ENCODE results near the gene ZNF839.

The ZNF839 gene

GRCh38 chr14:102283631-102284129, 35.9 kb upstream of the ZNF839 start:
- no peak for TF ChIP-seq CTCF (IDR thresholded peaks at IDR 0.05; ENCODE audit: poor library complexity, severe bottlenecking)
- Histone ChIP-seq H3K27me3 (ENCODE audit: insufficient read depth, poor library complexity, severe bottlenecking) (no peaks in the 10 kb centered on the region), H3K9me3 (ENCODE audit: severe bottlenecking) (no peaks in the 10 kb centered on the region), H3K4me3 (ENCODE audit: severe bottlenecking) (no peak overlapping the region), H3K4me1 (ENCODE audit: insufficient read depth, poor library complexity, severe bottlenecking) (peaks cover 43% of the 10 kb centered on the region), H3K36me3 (ENCODE audit: low read depth) (peaks cover 31% of the 10 kb centered on the region), H3K27ac (ENCODE audit: poor library complexity, severe bottlenecking) (peak overlapping the region; percentile 100)
- no peak for ATAC-seq (ENCODE audit: low read depth)
- no peak for DNase-seq (ENCODE audit: low spot score)

- TF ChIP-seq CTCF (IDR thresholded peaks at IDR 0.05; ENCODE audit: poor library complexity, severe bottlenecking) = no peak
- no peak overlapping the region for H3K4me3 ChIP-seq (ENCODE audit: severe bottlenecking)
- no peaks in the 10 kb centered on the region for H3K27me3 ChIP-seq (ENCODE audit: insufficient read depth, poor library complexity, severe bottlenecking)
- peaks cover 28% of the 10 kb centered on the region for H3K36me3 ChIP-seq (ENCODE audit: low read depth)
- peaks cover 31% of the 10 kb centered on the region for H3K4me1 ChIP-seq (ENCODE audit: insufficient read depth, poor library complexity, severe bottlenecking)
- H3K9me3 ChIP-seq (ENCODE audit: severe bottlenecking) = no peaks in the 10 kb centered on the region
- ATAC-seq (ENCODE audit: low read depth) = no peak
- no peak for DNase-seq (ENCODE audit: low spot score)
- H3K27ac ChIP-seq (ENCODE audit: poor library complexity, severe bottlenecking) = no peak overlapping the region
Measured at GRCh38 chr14:102285106-102285505, 34.4 kb upstream of the ZNF839 start.

- Histone ChIP-seq H3K27ac (ENCODE audit: poor library complexity, severe bottlenecking) (no peak overlapping the region), H3K4me1 (ENCODE audit: insufficient read depth, poor library complexity, severe bottlenecking) (peaks cover 11% of the 10 kb centered on the region), H3K36me3 (ENCODE audit: low read depth) (peaks cover 9% of the 10 kb centered on the region; the same call in 1 of the 2 replicates), H3K27me3 (ENCODE audit: insufficient read depth, poor library complexity, severe bottlenecking) (no peaks in the 10 kb centered on the region), H3K4me3 (ENCODE audit: severe bottlenecking) (no peak overlapping the region), H3K9me3 (ENCODE audit: severe bottlenecking) (no peaks in the 10 kb centered on the region)
- DNase-seq (ENCODE audit: low spot score) = no peak
- no peak for TF ChIP-seq CTCF (IDR thresholded peaks at IDR 0.05; ENCODE audit: poor library complexity, severe bottlenecking)
- ATAC-seq (ENCODE audit: low read depth) = no peak
Measured at GRCh38 chr14:102288139-102288538, 31.4 kb upstream of the ZNF839 start.

GRCh38 chr14:102292441-102292840, 27.1 kb upstream of the ZNF839 start:
- peaks cover 17% of the 10 kb centered on the region for H3K4me1 ChIP-seq (ENCODE audit: insufficient read depth, poor library complexity, severe bottlenecking)
- ATAC-seq (ENCODE audit: low read depth) = no peak
- no peak overlapping the region for H3K4me3 ChIP-seq (ENCODE audit: severe bottlenecking)
- no peak for TF ChIP-seq CTCF (IDR thresholded peaks at IDR 0.05; ENCODE audit: poor library complexity, severe bottlenecking)
- H3K9me3 ChIP-seq (ENCODE audit: severe bottlenecking) = no peaks in the 10 kb centered on the region
- peaks cover 11% of the 10 kb centered on the region; the same call in 1 of the 2 replicates for H3K36me3 ChIP-seq (ENCODE audit: low read depth)
- DNase-seq (ENCODE audit: low spot score) = no peak
- no peaks in the 10 kb centered on the region for H3K27me3 ChIP-seq (ENCODE audit: insufficient read depth, poor library complexity, severe bottlenecking)
- H3K27ac ChIP-seq (ENCODE audit: poor library complexity, severe bottlenecking) = no peak overlapping the region

- no peak for DNase-seq (ENCODE audit: low spot score)
- TF ChIP-seq CTCF (IDR thresholded peaks at IDR 0.05; ENCODE audit: poor library complexity, severe bottlenecking) = no peak
Measured at GRCh38 chr14:102293781-102294180, 25.8 kb upstream of the ZNF839 start.

More at GRCh38 chr14:102293781-102294180, 25.8 kb upstream of the ZNF839 start:
- peak; percentile 79 for ATAC-seq (ENCODE audit: low read depth)
- H3K36me3 ChIP-seq (ENCODE audit: low read depth) = peaks cover 7% of the 10 kb centered on the region
- H3K4me3 ChIP-seq (ENCODE audit: severe bottlenecking) = no peak overlapping the region
- peak overlapping the region; percentile 31 for H3K27ac ChIP-seq (ENCODE audit: poor library complexity, severe bottlenecking)
- no peaks in the 10 kb centered on the region for H3K27me3 ChIP-seq (ENCODE audit: insufficient read depth, poor library complexity, severe bottlenecking)
- H3K9me3 ChIP-seq (ENCODE audit: severe bottlenecking) = no peaks in the 10 kb centered on the region
- peaks cover 17% of the 10 kb centered on the region for H3K4me1 ChIP-seq (ENCODE audit: insufficient read depth, poor library complexity, severe bottlenecking)
